Pancreas (tissue), 10 donors: ENCODE measurements around the gene PGA4. TPM values are rescaled to one million over a fixed set of nuclear protein-coding genes. Genes with fewer than 3 reads are reported as not detected.
A peak's percentile ranks its signal among the peaks of the same experiment; 100 is the strongest.

ENCODE experiments used
- ATAC-seq, 4 donors: fragments of 200-7000 bp; cut with Tn5 transposase; one replicate each; pipeline versions ENCODE4 v1.8.0 to v1.9.1; 2020; ENCODE audit warnings: mild to moderate bottlenecking in 4 of 4, moderate library complexity in 4 of 4
- DNase-seq, 6 donors: peaks; one replicate each; pipeline ENCODE4 v3.0.0-alpha.2; 2020
- FAIRE-seq: peaks from 2 replicates; lab custom pipeline; 2012; peaks lifted over from hg19 to GRCh38; lab: Jason Lieb, UNC
- H3K27ac ChIP-seq, 4 donors: fragments of 200-600 bp; sonication (generic); 1 replicate in 3 of 4; 2 replicates in 1 of 4; pipeline versions ENCODE4 v1.5.0 to v1.8.0; 2020
- H3K27me3 ChIP-seq, 4 donors: fragments of 200-600 bp; one replicate each; pipeline ENCODE4 v1.8.0; 2021
- H3K36me3 ChIP-seq, 3 donors: fragments of 200-600 bp; sonication (generic) in 1 of 3; one replicate each; pipeline versions ENCODE4 v1.5.0 to v1.8.0; 2020 to 2021
- H3K4me1 ChIP-seq, 3 donors: fragments of 200-600 bp; one replicate each; pipeline ENCODE4 v1.8.0; 2021
- H3K4me3 ChIP-seq, 4 donors: fragments of 200-600 bp; sonication (generic) in 2 of 4; one replicate each; pipeline versions ENCODE4 v1.5.0 to v1.8.0; 2020 to 2021
- H3K9me3 ChIP-seq, 4 donors: fragments of 200-600 bp; one replicate each; pipeline ENCODE4 v1.8.0; 2021
- CTCF ChIP-seq, 4 donors: fragments of 200-600 bp; sonication (generic) in 3 of 4; IDR thresholded peaks; one replicate each; pipeline versions ENCODE4 v1.5.0 to v1.8.0; 2021; ENCODE audit warnings: antibody characterized with exemption in 4 of 4
- WGBS, 2 donors: extraction: QIAGEN DNeasy Blood & Tissue Kit; methylation state at CpG; one replicate each; pipeline ENCODE4 v1.1.7; 2013; 5-methylcytosine and 5-hydroxymethylcytosine counted together
- intact Hi-C, 3 donors: fragments of 100-400 bp; cut with DNase I; formaldehyde crosslinking; loops; one replicate each; pipeline versions ENCODE4 v1.11.1 to v1.14.2; 2022
- polyA plus RNA-seq, 2 donors: library from polyadenylated mRNA; stranded (reverse); fragments of 200-250 nt; gene quantifications; one replicate each; pipeline ENCODE4 v1.2.3, GENCODE V29; 2013
- total RNA-seq, 6 donors: library from RNA; stranded (reverse); fragmentation: NEBNext Ultra II Directional in 4 of 6; extraction: Animal tissue kit (Norgen Biotek cat#: 25700) in 4 of 6; gene quantifications; one replicate each; pipeline versions ENCODE4 v1.2.1 to v1.2.4, GENCODE V29; 2021 to 2023
- donor health status: healthy with polysubstance abuse.
- donor health status: DM: no; HTN: no; CAD: no; lungs with moderate emphysema.
- donor health status: DM: no; HTN: no; CAD: no.
- donor health status: control.
- donor health status: control.
- donor health status: Bipolar disorder and iron deficiency.
- donor health status: DM: yes; HTN: yes; CAD: no.
- donor health status: DM: no; HTN: no; CAD: no.
- donor health status: DM: no; HTN: no; CAD: no.
- donor health status: DM: yes; HTN: yes; CAD: no.

The PGA4 gene
- total and polyA plus RNA-seq, 8 donors: 0.16 to 4.6 (median 2.2) TPM; not detected in 1

GRCh38 chr11:61268588-61269250, 46.6 kb downstream of the PGA4 start:
- no peak for FAIRE-seq
- Histone ChIP-seq H3K9me3 (no peaks in the 10 kb centered on the region), H3K4me3 (no peak overlapping the region), H3K27ac (no peak overlapping the region), H3K36me3 (no peaks in the 10 kb centered on the region), H3K27me3 (no peaks in the 10 kb centered on the region), H3K4me1 (no peaks in the 10 kb centered on the region)
- TF ChIP-seq CTCF (IDR thresholded peaks at IDR 0.05): no peak
- 88 to 91% methylated on average over 15 of the region's 15 CpGs for WGBS, 2 donors
- DNase-seq: no peak
- intact Hi-C loops: no loop called here
- no peak for ATAC-seq

DNA sequence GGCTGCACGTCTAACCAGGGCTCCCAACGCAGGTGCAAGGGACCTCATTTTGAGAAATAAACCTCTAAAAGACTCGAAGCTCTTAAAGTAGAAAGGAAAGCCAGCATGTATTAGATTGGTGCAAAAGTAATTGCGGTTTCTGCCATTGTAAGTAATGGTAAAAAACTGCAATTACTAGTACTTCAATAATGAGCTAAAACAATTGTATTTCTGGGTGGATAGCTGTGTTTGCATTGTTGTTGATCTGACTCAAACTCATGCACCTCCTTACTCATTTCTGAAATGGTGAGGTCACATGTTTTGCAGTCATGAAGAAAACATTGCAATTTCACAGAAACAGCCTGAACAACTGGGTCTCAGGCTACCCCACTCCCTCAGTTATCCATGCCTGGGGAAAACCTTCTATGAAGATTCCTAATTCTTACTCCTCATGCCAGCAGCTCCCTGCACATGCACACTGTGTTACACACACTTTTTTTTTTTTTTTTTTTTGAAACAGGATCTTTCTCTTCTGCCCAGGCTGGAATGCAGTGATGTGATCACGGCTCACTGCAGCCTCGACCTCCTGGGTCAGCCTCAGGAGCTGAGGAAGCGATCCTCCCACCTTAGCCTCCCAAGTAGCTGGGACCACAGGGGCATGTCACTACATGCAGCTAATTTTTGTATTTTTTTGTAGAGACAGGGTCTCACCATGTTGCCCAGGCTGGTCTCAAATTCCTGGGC, 48.4 kb downstream of the PGA4 start:
- intact Hi-C loops: no loop called here
- ATAC-seq: no peak
- no peak for FAIRE-seq
- no peak for TF ChIP-seq CTCF (IDR thresholded peaks at IDR 0.05)
- H3K27ac ChIP-seq: no peak overlapping the region
- H3K27me3 ChIP-seq: no peaks in the 10 kb centered on the region
- no peaks in the 10 kb centered on the region for H3K36me3 ChIP-seq
- H3K4me1 ChIP-seq: no peaks in the 10 kb centered on the region
- 68 to 81% methylated on average over 7 of the region's 7 CpGs for WGBS, 2 donors
- H3K9me3 ChIP-seq: no peaks in the 10 kb centered on the region
- no peak overlapping the region for H3K4me3 ChIP-seq
- DNase-seq: no peak

DNA sequence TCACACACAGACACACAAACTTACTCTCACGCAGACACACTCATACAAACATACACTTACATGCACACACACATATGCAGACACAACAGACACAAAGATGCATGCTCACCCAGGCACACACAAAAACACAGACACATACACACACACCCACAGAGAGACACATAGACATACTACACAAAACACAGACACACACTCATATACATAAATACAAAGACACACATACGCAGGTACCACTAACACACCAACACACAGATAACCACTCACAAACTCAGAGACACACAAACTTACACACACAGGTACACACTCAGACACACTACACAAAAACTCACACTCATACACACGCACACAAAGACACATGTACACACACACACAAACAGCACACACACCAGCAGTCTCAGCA, 50.6 kb downstream of the PGA4 start:
- Histone ChIP-seq H3K36me3 (no peaks in the 10 kb centered on the region), H3K27me3 (no peaks in the 10 kb centered on the region), H3K4me3 (no peak overlapping the region), H3K4me1 (no peaks in the 10 kb centered on the region), H3K9me3 (no peaks in the 10 kb centered on the region), H3K27ac (no peak overlapping the region)
- intact Hi-C loops: no loop called here
- FAIRE-seq (no peak), ATAC-seq (no peak), DNase-seq (no peak)
- TF ChIP-seq CTCF (IDR thresholded peaks at IDR 0.05): no peak
- 86 to 92% methylated on average over 3 of the region's 3 CpGs for WGBS, 2 donors

- H3K4me1 ChIP-seq: no peaks in the 10 kb centered on the region
- H3K9me3 ChIP-seq: no peaks in the 10 kb centered on the region
- FAIRE-seq: no peak
- DNase-seq: no peak
- no peak for TF ChIP-seq CTCF (IDR thresholded peaks at IDR 0.05)
- intact Hi-C loops: no loop called here
- H3K36me3 ChIP-seq: no peaks in the 10 kb centered on the region
- no peak overlapping the region for H3K4me3 ChIP-seq
- peak in 1 of 4 donors; percentile 17 for ATAC-seq
- no peak overlapping the region for H3K27ac ChIP-seq
- WGBS, 2 donors: 72 to 80% methylated on average over 16 of the region's 16 CpGs
- H3K27me3 ChIP-seq: no peaks in the 10 kb centered on the region
Measured at GRCh38 chr11:61273178-61274078, 51.3 kb downstream of the PGA4 start.
